K562 (cell line): ENCODE results near the gene HRH3. TPM values are rescaled to one million over a fixed set of nuclear protein-coding genes. Genes with fewer than 3 reads are reported as not detected.

ENCODE experiments used
- ATAC-seq: fragments of 200-7000 bp; cut with Tn5 transposase; 3 replicates; pipeline ENCODE4 v1.9.1; 2020; ENCODE audit warnings: moderate library complexity
- BruUV-seq: library from RNA; stranded (reverse); fragments of 400-500 nt; replicated peaks from 2 replicates; lab custom pipeline; 2021; lab: Mats Ljungman, UMichigan
- CTCF ChIA-PET: fragments of 300-600 bp; formaldehyde crosslinking; extraction: SDS; loops from one replicate; lab custom pipeline; 2021; ENCODE audit warnings: low intra/inter-chr PET ratio; lab: Yijun Ruan, JAX
- POLR2A ChIA-PET: fragments of 300-600, 350-650 bp; sonication (Branson Sonifier 250); formaldehyde crosslinking; extraction: SDS; loops from one replicate; lab custom pipeline; 2021; ENCODE audit warnings: antibody characterized with exemption, inconsistent platforms; lab: Yijun Ruan, JAX
- DNase-seq, 4 experiments: peaks; one replicate each; pipeline versions ENCODE4 v3.0.0 to v3.0.0-alpha.2; 2011 to 2018; ENCODE audit warnings: low spot score in 3 of 4, mixed read lengths in 3 of 4; ENCODE audit errors: extremely low read depth in 1 of 4
- FAIRE-seq: peaks from 2 replicates; lab custom pipeline; 2011; peaks lifted over from hg19 to GRCh38; lab: Jason Lieb, UNC
- H2AFZ ChIP-seq: 2 replicates; pipeline ENCODE4 v1.6.0; 2011; ENCODE audit warnings: low read depth, low read length, control low read depth, inconsistent platforms
- H3K27ac ChIP-seq: fragments of 200-600 bp; 3 replicates; pipeline ENCODE4 v1.8.0; 2011; ENCODE audit warnings: low read depth, mild to moderate bottlenecking, control low read depth, inconsistent platforms, low read length, moderate library complexity, mixed read lengths; ENCODE audit errors: extremely low read depth
- H3K27me3 ChIP-seq, 2 experiments: fragments of 300-600 bp in 1 of 2; 2 replicates in 1 of 2; 3 replicates in 1 of 2; pipeline versions ENCODE4 v1.6.0 to v1.8.0; 2011; ENCODE audit warnings: inconsistent platforms in 2 of 2, low read length in 2 of 2, mild to moderate bottlenecking in 1 of 2, mixed read lengths in 1 of 2, moderate library complexity in 1 of 2; ENCODE audit not compliant: control insufficient read depth in 2 of 2, insufficient read depth in 2 of 2
- H3K36me3 ChIP-seq: fragments of 300-600 bp; 3 replicates; pipeline ENCODE4 v1.8.0; 2011; ENCODE audit warnings: mild to moderate bottlenecking, low read length, inconsistent platforms; ENCODE audit not compliant: control insufficient read depth, insufficient read depth
- H3K4me1 ChIP-seq, 2 experiments: fragments of 200-600 bp in 1 of 2; replicated peaks in 1 of 2; 2 replicates in 1 of 2; 3 replicates in 1 of 2; pipeline versions ENCODE4 v1.5.1 to v1.8.0; 2011; ENCODE audit warnings: inconsistent platforms in 2 of 2, low read length in 2 of 2, mild to moderate bottlenecking in 1 of 2, mixed read lengths in 1 of 2, moderate library complexity in 1 of 2; ENCODE audit not compliant: control insufficient read depth in 2 of 2, insufficient read depth in 2 of 2
- H3K4me2 ChIP-seq: 2 replicates; pipeline ENCODE4 v1.6.1; 2011; ENCODE audit warnings: low read length, control low read depth, inconsistent platforms, mixed read lengths; ENCODE audit not compliant: insufficient read depth
- H3K4me3 ChIP-seq: fragments of 200-600 bp; sonication (generic), shearing (Covaris generic); 2 replicates; pipeline ENCODE4 v1.5.1; 2016; ENCODE audit warnings: control low read depth, inconsistent platforms
- H3K79me2 ChIP-seq: fragments of 200-600 bp; 3 replicates; pipeline ENCODE4 v1.8.0; 2011; ENCODE audit warnings: low read length, inconsistent platforms; ENCODE audit not compliant: control insufficient read depth, insufficient read depth
- H3K9ac ChIP-seq, 2 experiments: 2 replicates each; pipeline versions ENCODE4 v1.6.0 to v1.6.1; 2011; ENCODE audit warnings: low read depth in 2 of 2, low read length in 2 of 2, control low read depth in 1 of 2, inconsistent platforms in 1 of 2, mild to moderate bottlenecking in 1 of 2, mixed read lengths in 1 of 2; ENCODE audit not compliant: insufficient read depth in 1 of 2
- H3K9me1 ChIP-seq: one replicate; pipeline ENCODE4 v1.6.0; 2011; ENCODE audit warnings: inconsistent platforms, mild to moderate bottlenecking, low read length, moderate library complexity; ENCODE audit not compliant: control insufficient read depth, insufficient read depth
- H3K9me3 ChIP-seq: replicated peaks from 2 replicates; pipeline ENCODE4 v1.5.1; 2011; ENCODE audit warnings: low read depth, low read length, inconsistent platforms; ENCODE audit not compliant: control insufficient read depth, insufficient read depth
- H4K20me1 ChIP-seq: replicated peaks from 2 replicates; pipeline ENCODE4 v1.6.1; 2011; ENCODE audit warnings: low read length, inconsistent platforms, mixed read lengths; ENCODE audit not compliant: control insufficient read depth, insufficient read depth
- HES1 ChIP-seq: fragments of 450-650 bp; IDR thresholded peaks from 2 replicates; pipeline ENCODE4 v1.6.1; 2016; ENCODE audit warnings: low read depth, mild to moderate bottlenecking, moderate library complexity
- ZFP36 ChIP-seq: fragments of 150-350 bp; IDR thresholded peaks from 2 replicates; pipeline ENCODE4 v1.6.1; 2018; ENCODE audit warnings: low read length, low read depth; ENCODE audit not compliant: partially characterized antibody
- WGBS: fragments of 100-300 bp; shearing (Covaris generic); methylation state at CpG from one replicate; pipeline ENCODE4 v1.1.6; 2016; ENCODE audit warnings: low coverage, mixed read lengths; ENCODE audit not compliant: insufficient coverage; ENCODE audit errors: missing lambda C conversion rate; 5-methylcytosine and 5-hydroxymethylcytosine counted together
- in situ Hi-C: fragments of 300-500 bp; cut with MboI; formaldehyde crosslinking; loops from 4 replicates; pipeline ENCODE4 v1.15.0; 2018; ENCODE audit warnings: inconsistent platforms, mixed read lengths
- intact Hi-C: fragments of 100-400 bp; cut with micrococcal nuclease; formaldehyde crosslinking; loops from 2 replicates; pipeline ENCODE4 v1.14.2; 2022
- polyA plus RNA-seq, 8 experiments: library from polyadenylated mRNA; depleted of rRNA in 4 of 8; stranded (reverse) in 5 of 8; unstranded in 3 of 8; fragments of >200 nt; fragmentation: Nextera tagmentation in 2 of 8; fragmentation: Illumina TruSeq in 1 of 8; extraction: Ambion mirVana in 2 of 8; extraction: Trizol in 1 of 8; gene quantifications; 2 replicates each; pipeline versions ENCODE4 v1.2.1 to v1.2.3, GENCODE V29; 2011 to 2014; ENCODE audit warnings: inconsistent platforms in 1 of 8, missing spikeins in 1 of 8
- total RNA-seq, 7 experiments: library from RNA; depleted of rRNA in 6 of 7; stranded (reverse); fragments of >200 nt in 6 of 7; fragmentation: Illumina TruSeq in 2 of 7; extraction: Trizol in 2 of 7; gene quantifications; 2 replicates each; pipeline versions ENCODE4 v1.2.1 to v1.2.3, GENCODE V29; 2011 to 2021; ENCODE audit warnings: low replicate concordance in 1 of 7
- TF ChIP-seq, protein P1 (sequence below): sonication (generic); formaldehyde crosslinking; IDR thresholded peaks from 2 replicates; pipeline ENCODE4 v1.8.0; 2022; ENCODE audit warnings: missing genetic modification reagents, mild to moderate bottlenecking, borderline replicate concordance
- TF ChIP-seq, protein P2 (sequence below): fragments of 450-650 bp; conservative IDR thresholded peaks from 2 replicates; pipeline ENCODE4 v1.6.1; 2016; ENCODE audit warnings: missing genetic modification characterization, low read depth, mild to moderate bottlenecking, missing compliant biosample characterization, moderate library complexity
- TF ChIP-seq, protein P3 (sequence below): sonication (generic); formaldehyde crosslinking; IDR thresholded peaks from 2 replicates; pipeline ENCODE4 v1.4.0; 2020; ENCODE audit warnings: mild to moderate bottlenecking, missing genetic modification reagents

Gene HRH3
- total and polyA plus RNA-seq, 9 of the 15 experiments (the other 6 are each of a cell fraction or from before 2014, with no cell fraction given): not detected

DNA sequence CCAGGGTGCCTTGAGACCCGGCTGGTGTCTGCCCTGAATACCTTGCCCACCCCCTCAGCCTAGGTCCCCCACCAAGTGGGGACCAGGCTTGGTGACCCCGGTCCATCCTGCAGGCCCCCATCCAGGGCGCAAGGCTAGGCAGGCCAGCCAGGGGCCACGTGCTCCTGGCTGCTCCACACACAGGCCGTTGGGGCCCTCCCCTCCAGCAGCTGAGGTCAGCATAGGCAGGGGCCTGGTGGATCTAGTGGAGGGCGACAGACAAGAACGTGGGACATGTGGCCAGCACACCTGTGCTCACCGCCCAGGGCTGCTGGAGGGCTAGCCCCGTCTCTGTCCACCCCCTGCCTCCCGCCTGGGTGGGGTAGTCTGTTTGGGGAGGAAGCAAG, 7.5 kb upstream of the HRH3 start (continued):
- TF ChIP-seq, protein P1, sequence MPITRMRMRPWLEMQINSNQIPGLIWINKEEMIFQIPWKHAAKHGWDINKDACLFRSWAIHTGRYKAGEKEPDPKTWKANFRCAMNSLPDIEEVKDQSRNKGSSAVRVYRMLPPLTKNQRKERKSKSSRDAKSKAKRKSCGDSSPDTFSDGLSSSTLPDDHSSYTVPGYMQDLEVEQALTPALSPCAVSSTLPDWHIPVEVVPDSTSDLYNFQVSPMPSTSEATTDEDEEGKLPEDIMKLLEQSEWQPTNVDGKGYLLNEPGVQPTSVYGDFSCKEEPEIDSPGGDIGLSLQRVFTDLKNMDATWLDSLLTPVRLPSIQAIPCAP (CRISPR knock-in tag): no peak

GRCh38 chr20:62226707-62227590, 6.9 kb upstream of the HRH3 start:
- peak overlapping the region in 1 of 2 experiments; percentile 26; a peak in 1 of 4 replicates for H3K9ac ChIP-seq
- DNase-seq: no peak
- ChIA-PET POLR2A (interaction anchor here (0.5 kb wide), 1 partner anchor 27 kb away, joined by 3 read pairs; no protein-coding TSS in a partner anchor), CTCF (interaction anchor here (0.7 kb wide), 1 partner anchor 156 kb away, joined by 3 read pairs; no protein-coding TSS in a partner anchor)
- H4K20me1 ChIP-seq: peaks cover 5% of the 10 kb centered on the region
- H2AFZ ChIP-seq: no peak overlapping the region
- peaks cover 6% of the 10 kb centered on the region; the same call in 1 of the 2 replicates for H3K9me3 ChIP-seq
- H3K9me1 ChIP-seq: no peaks in the 10 kb centered on the region
- TF ChIP-seq, protein P2, sequence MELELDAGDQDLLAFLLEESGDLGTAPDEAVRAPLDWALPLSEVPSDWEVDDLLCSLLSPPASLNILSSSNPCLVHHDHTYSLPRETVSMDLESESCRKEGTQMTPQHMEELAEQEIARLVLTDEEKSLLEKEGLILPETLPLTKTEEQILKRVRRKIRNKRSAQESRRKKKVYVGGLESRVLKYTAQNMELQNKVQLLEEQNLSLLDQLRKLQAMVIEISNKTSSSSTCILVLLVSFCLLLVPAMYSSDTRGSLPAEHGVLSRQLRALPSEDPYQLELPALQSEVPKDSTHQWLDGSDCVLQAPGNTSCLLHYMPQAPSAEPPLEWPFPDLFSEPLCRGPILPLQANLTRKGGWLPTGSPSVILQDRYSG (tag): no peak
- TF ChIP-seq, protein P3, sequence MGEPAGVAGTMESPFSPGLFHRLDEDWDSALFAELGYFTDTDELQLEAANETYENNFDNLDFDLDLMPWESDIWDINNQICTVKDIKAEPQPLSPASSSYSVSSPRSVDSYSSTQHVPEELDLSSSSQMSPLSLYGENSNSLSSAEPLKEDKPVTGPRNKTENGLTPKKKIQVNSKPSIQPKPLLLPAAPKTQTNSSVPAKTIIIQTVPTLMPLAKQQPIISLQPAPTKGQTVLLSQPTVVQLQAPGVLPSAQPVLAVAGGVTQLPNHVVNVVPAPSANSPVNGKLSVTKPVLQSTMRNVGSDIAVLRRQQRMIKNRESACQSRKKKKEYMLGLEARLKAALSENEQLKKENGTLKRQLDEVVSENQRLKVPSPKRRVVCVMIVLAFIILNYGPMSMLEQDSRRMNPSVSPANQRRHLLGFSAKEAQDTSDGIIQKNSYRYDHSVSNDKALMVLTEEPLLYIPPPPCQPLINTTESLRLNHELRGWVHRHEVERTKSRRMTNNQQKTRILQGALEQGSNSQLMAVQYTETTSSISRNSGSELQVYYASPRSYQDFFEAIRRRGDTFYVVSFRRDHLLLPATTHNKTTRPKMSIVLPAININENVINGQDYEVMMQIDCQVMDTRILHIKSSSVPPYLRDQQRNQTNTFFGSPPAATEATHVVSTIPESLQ: no peak
- no peak for TF ChIP-seq HES1
- TF ChIP-seq ZFP36: peak; percentile 91
- H3K4me3 ChIP-seq: no peak overlapping the region
- in situ Hi-C loops (no loop called here), intact Hi-C loops (no loop called here)
- ATAC-seq: no peak
- FAIRE-seq: no peak
- peaks cover 0 to 35% of the 10 kb centered on the region in 2 experiments; a peak in 2 of 5 replicates for H3K4me1 ChIP-seq
- BruUV-seq: no TSS peak
- peaks cover 18 to 55% of the 10 kb centered on the region in 2 experiments; a peak in 4 of 5 replicates for H3K27me3 ChIP-seq
- 2% methylated on average over 22 of the region's 24 CpGs for WGBS
- H3K27ac ChIP-seq: no peak overlapping the region
- no peaks in the 10 kb centered on the region for H3K36me3 ChIP-seq
- H3K4me2 ChIP-seq: no peak overlapping the region
- H3K79me2 ChIP-seq: no peaks in the 10 kb centered on the region
